Activated CD4-positive, CD25-positive, alpha-beta regulatory T cell treated with anti-CD3 and anti-CD28 coated beads, Interleukin-2, amount 50 U/mL, for 16 hours (primary cell): Measurements from ENCODE around the gene FBLN7.

ENCODE experiments used
- DNase-seq: peaks from one replicate; pipeline ENCODE4 v3.0.0-alpha.2; 2020; ENCODE audit warnings: low read depth, low spot score

The FBLN7 gene

GRCh38 chr2:112157472-112157871, 19.3 kb downstream of the FBLN7 start:
- DNase-seq, result no peak

GRCh38 chr2:112159454-112159921, 21.3 kb downstream of the FBLN7 start:
- no peak for DNase-seq

- no peak for DNase-seq
These were observed 22.4 kb downstream of the FBLN7 start for GRCh38 chr2:112160283-112161250.

- DNase-seq, result no peak
These were observed 23.4 kb downstream of the FBLN7 start for GRCh38 chr2:112161431-112162145.

GRCh38 chr2:112162341-112162740, 24.2 kb downstream of the FBLN7 start:
- no peak for DNase-seq

GRCh38 chr2:112162956-112163355, 24.8 kb downstream of the FBLN7 start:
- no peak for DNase-seq

- DNase-seq, result no peak
These were observed 25.4 kb downstream of the FBLN7 start for GRCh38 chr2:112163541-112163981.

- DNase-seq, result no peak
These were observed 26.7 kb downstream of the FBLN7 start for GRCh38 chr2:112164876-112165275.

- no peak for DNase-seq
These were observed 27.1 kb downstream of the FBLN7 start for GRCh38 chr2:112165296-112165695.

- no peak for DNase-seq
These were observed 28.8 kb downstream of the FBLN7 start for GRCh38 chr2:112166806-112167499.

- DNase-seq, result no peak
These were observed 30.4 kb downstream of the FBLN7 start for GRCh38 chr2:112168422-112169124.

- no peak for DNase-seq
These were observed 32.3 kb downstream of the FBLN7 start for GRCh38 chr2:112170495-112170894.

GRCh38 chr2:112173646-112174319, 35.6 kb downstream of the FBLN7 start:
- no peak for DNase-seq

GRCh38 chr2:112174383-112174782, 36.2 kb downstream of the FBLN7 start:
- DNase-seq, result no peak

- no peak for DNase-seq
These were observed 37.1 kb downstream of the FBLN7 start for GRCh38 chr2:112175333-112175732.

- DNase-seq, result no peak
These were observed 37.9 kb downstream of the FBLN7 start for GRCh38 chr2:112175958-112176573.

- DNase-seq, result peak; percentile 37
These were observed 43.5 kb downstream of the FBLN7 start for GRCh38 chr2:112181571-112182290.

- no peak for DNase-seq
These were observed 44.4 kb downstream of the FBLN7 start for GRCh38 chr2:112182581-112183034.

GRCh38 chr2:112183327-112184025, 45.3 kb downstream of the FBLN7 start:
- no peak for DNase-seq
